Ecto neural progenitor cell (in vitro differentiated cells): ENCODE results near the gene MRC2.

ENCODE experiments used
- DNase-seq: peaks from one replicate; pipeline ENCODE4 v3.0.0-alpha.2; 2018; ENCODE audit warnings: low spot score

Gene MRC2

GRCh38 chr17:62723842-62724241 lies 96.4 kb downstream of the MRC2 start:
- no peak for DNase-seq

DNA sequence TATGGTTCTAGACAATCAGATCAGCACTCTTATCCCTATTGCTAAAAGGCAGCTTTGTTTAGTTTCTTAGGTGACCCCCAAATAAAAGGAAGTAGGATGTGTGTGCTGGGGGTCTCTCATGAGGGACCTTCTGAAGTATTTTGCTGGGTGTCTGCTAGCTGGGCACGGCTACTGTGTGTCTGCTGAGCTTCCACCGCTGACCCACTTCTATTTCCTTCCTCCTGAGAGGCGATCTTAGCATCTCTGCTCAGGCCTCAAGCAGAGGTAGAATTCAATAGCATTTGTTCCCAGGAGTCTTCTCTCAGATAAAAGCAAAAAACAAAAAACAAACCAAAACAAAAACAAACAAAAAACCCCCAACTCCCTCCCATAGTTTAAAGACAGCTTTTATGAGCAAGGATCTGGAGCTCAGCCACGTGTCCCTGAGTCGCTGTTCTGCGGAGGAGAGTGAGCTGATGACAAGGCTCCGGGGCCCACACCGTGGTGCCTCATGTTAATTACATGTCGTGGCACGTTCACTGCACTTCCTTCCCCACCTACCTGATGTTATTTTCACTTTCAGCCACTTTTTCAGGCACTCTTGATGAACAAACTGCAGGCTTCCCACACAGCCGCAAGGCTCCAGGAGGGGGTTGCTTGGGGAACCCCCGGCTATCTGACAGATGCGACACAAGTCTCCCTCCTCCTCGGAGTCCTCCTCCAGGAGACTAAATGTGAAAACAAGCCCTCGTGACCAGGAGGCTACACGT lies 97.1 kb downstream of the MRC2 start:
- no peak for DNase-seq

GRCh38 chr17:62725791-62726249 lies 98.3 kb downstream of the MRC2 start:
- DNase-seq = no peak

DNA sequence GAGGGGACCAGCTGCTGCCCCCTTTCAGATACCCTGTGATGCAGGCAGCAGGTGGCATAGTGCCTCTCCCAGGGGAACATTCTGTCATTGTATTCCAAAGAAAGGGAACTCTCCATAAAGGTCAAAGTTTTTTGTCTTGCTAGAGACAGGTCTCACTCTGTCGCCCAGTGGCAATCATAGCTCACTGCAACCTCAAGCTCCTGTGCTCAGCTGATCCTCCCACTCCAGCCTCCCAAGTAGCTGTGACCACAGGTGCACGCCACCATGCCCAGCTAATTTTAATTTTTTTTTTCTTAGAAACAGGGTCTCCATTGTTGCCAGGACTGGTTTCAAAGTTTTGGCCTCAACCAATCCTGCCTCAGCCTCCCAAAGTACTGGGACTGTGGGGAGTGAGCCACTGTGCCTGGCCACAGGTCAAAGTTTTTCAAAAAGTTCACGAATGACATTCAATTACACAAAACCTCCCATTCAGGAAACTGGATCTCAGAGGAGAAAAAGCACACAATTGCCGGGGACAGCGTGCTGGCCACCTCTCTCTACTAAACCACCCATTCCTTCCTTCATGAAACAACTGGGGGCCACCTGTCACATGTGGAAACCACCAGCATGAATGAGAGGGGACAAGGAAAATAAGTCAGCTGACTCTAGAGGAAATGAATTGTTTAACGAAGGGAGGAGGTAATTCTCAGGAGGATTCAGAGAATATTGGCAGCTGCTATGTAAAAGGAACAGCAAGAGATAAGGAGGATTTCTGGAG lies 100.6 kb downstream of the MRC2 start:
- no peak for DNase-seq

- no peak for DNase-seq
Observed at GRCh38 chr17:62732125-62732524, 104.7 kb downstream of the MRC2 start.

GRCh38 chr17:62735044-62735651 lies 107.7 kb downstream of the MRC2 start:
- DNase-seq = no peak

DNA sequence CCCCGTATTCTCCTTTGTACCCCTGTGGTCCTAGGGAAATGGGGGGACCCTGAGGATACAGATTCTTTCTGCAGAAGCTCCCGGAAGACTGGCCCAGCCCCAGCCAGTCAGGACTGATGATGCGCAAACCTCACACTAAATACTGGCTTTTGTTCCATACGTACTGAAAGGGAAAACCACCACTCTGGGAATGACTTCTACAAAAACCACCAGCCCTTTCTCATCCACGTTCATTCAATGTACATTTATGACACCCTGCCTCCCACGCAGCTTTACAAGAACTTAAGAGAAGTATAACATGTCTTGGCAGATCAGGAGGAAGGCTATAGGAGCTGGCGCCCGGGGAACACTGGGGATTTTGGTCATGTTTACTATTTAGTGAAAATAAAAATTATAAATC lies 110.0 kb downstream of the MRC2 start:
- DNase-seq = no peak

- no peak for DNase-seq
Observed at GRCh38 chr17:62738281-62738680, 110.8 kb downstream of the MRC2 start.

GRCh38 chr17:62739645-62740388 lies 112.3 kb downstream of the MRC2 start:
- no peak for DNase-seq

GRCh38 chr17:62741290-62741689 lies 113.8 kb downstream of the MRC2 start:
- DNase-seq = no peak
